HG03342 (cell line): ENCODE measurements around the gene UCN2.

Source experiments
- ATAC-seq: cut with Tn5 transposase; IDR thresholded peaks from one replicate; pipeline ENCODE4 v1.9.1; 2021; ENCODE audit warnings: mild to moderate bottlenecking, moderate library complexity; ENCODE audit not compliant: unreplicated experiment

UCN2 gene

GRCh38 chr3:48563382-48563918, at the start of gene UCN2:
Gene UCN2, minus strand, starts transcription at chr3:48563781. Its CDS starts 657 bp downstream, at chr3:48563124.
- no peak for ATAC-seq

- ATAC-seq = no peak
Observed at GRCh38 chr3:48612309-48612708, 48.7 kb upstream of the UCN2 start.

- peak; percentile 95 for ATAC-seq
Observed at GRCh38 chr3:48609088-48610005, 45.8 kb upstream of the UCN2 start, which contains the start of gene UQCRC1. Gene UQCRC1, minus strand, starts transcription at chr3:48609646. Its CDS starts 26 bp downstream, at chr3:48609620.

- no peak for ATAC-seq
Observed at GRCh38 chr3:48607519-48607918, 43.9 kb upstream of the UCN2 start.

- no peak for ATAC-seq
Observed at GRCh38 chr3:48601622-48601994, 38.0 kb upstream of the UCN2 start.

- no peak for ATAC-seq
Observed at GRCh38 chr3:48600711-48601621, 37.4 kb upstream of the UCN2 start.

GRCh38 chr3:48599509-48600285, 36.1 kb upstream of the UCN2 start:
- ATAC-seq = no peak

GRCh38 chr3:48599077-48599501, 35.5 kb upstream of the UCN2 start:
- no peak for ATAC-seq

- ATAC-seq = no peak
Observed at GRCh38 chr3:48598323-48599076, 34.9 kb upstream of the UCN2 start.

- ATAC-seq = no peak
Observed at GRCh38 chr3:48597408-48597800, 33.8 kb upstream of the UCN2 start.

- ATAC-seq = no peak
Observed at GRCh38 chr3:48596676-48597407, 33.3 kb upstream of the UCN2 start.

GRCh38 chr3:48596157-48596556, 32.6 kb upstream of the UCN2 start:
- ATAC-seq = no peak

GRCh38 chr3:48595526-48596121, 32.0 kb upstream of the UCN2 start:
- ATAC-seq = no peak

- ATAC-seq = no peak
Observed at GRCh38 chr3:48595075-48595525, 31.5 kb upstream of the UCN2 start, which contains the start of gene COL7A1. Gene COL7A1, minus strand, starts transcription at chr3:48595329. Its CDS starts 170 bp downstream, at chr3:48595159.

- no peak for ATAC-seq
Observed at GRCh38 chr3:48594417-48595049, 31.0 kb upstream of the UCN2 start.

GRCh38 chr3:48593337-48593736, 29.8 kb upstream of the UCN2 start:
- ATAC-seq = no peak

GRCh38 chr3:48592519-48593087, 29.0 kb upstream of the UCN2 start:
- no peak for ATAC-seq
